SK-N-SH treated with all-trans-retinoic acid at 6 μM for 48 hours (cell line): Measurements from ENCODE around the gene SORCS3.

Experiments used
- ARNTL ChIP-seq: fragments of 450-650 bp; formaldehyde crosslinking; IDR thresholded peaks from 2 replicates; pipeline ENCODE4 v1.5.0; 2020; ENCODE audit warnings: low read depth, mild to moderate bottlenecking, moderate library complexity, borderline replicate concordance
- CREB5 ChIP-seq: fragments of 250-450 bp; sonication (Bioruptor Pico); IDR thresholded peaks from 2 replicates; pipeline ENCODE4 v1.5.1; 2020; ENCODE audit warnings: low read depth, mild to moderate bottlenecking, moderate library complexity
- CSDC2 ChIP-seq: fragments of 250-450 bp; sonication (Bioruptor Pico); IDR thresholded peaks from 2 replicates; pipeline ENCODE4 v1.5.0; 2020; ENCODE audit warnings: mild to moderate bottlenecking, moderate library complexity
- ESRRG ChIP-seq: fragments of 250-450 bp; sonication (Bioruptor Pico); IDR thresholded peaks from 2 replicates; pipeline ENCODE4 v1.6.1; 2021; ENCODE audit warnings: mild to moderate bottlenecking
- GLIS3 ChIP-seq: fragments of 250-450 bp; sonication (Bioruptor Pico); IDR thresholded peaks from 2 replicates; pipeline ENCODE4 v1.5.0; 2020; ENCODE audit warnings: mild to moderate bottlenecking, moderate library complexity
- PATZ1 ChIP-seq: fragments of 250-450 bp; sonication (Bioruptor Pico); IDR thresholded peaks from 2 replicates; pipeline ENCODE4 v1.8.0; 2020; ENCODE audit warnings: mild to moderate bottlenecking, moderate library complexity, borderline replicate concordance
- POU6F1 ChIP-seq: fragments of 250-450 bp; sonication (Bioruptor Pico); IDR thresholded peaks from 2 replicates; pipeline ENCODE4 v1.8.0; 2021; ENCODE audit warnings: low read depth, mild to moderate bottlenecking, moderate library complexity, borderline replicate concordance
- PPARA ChIP-seq: fragments of 250-450 bp; sonication (Bioruptor Pico); IDR thresholded peaks from 2 replicates; pipeline ENCODE4 v1.5.0; 2020; ENCODE audit warnings: mild to moderate bottlenecking, borderline replicate concordance
- RARB ChIP-seq: fragments of 250-450 bp; sonication (Bioruptor Pico); IDR thresholded peaks from 2 replicates; pipeline ENCODE4 v1.8.0; 2021; ENCODE audit warnings: mild to moderate bottlenecking, moderate library complexity
- SNAI2 ChIP-seq: fragments of 250-450 bp; sonication (Bioruptor Pico); IDR thresholded peaks from 2 replicates; pipeline ENCODE4 v1.5.0; 2020; ENCODE audit warnings: mild to moderate bottlenecking, moderate library complexity
- TOX ChIP-seq: fragments of 250-450 bp; sonication (Bioruptor Pico); IDR thresholded peaks from 2 replicates; pipeline ENCODE4 v1.8.0; 2021; ENCODE audit warnings: mild to moderate bottlenecking, moderate library complexity, borderline replicate concordance
- ZC3H10 ChIP-seq: fragments of 250-450 bp; sonication (Bioruptor Pico); IDR thresholded peaks from 2 replicates; pipeline ENCODE4 v1.5.1; 2021; ENCODE audit warnings: mild to moderate bottlenecking, moderate library complexity
- ZFP3 ChIP-seq: fragments of 250-450 bp; sonication (Bioruptor Pico); IDR thresholded peaks from 2 replicates; pipeline ENCODE4 v1.5.0; 2020; ENCODE audit warnings: mild to moderate bottlenecking, moderate library complexity
- ZFP30 ChIP-seq: fragments of 450-650 bp; formaldehyde crosslinking; IDR thresholded peaks from 2 replicates; pipeline ENCODE4 v1.5.0; 2022; ENCODE audit warnings: mild to moderate bottlenecking, moderate library complexity

GRCh38 chr10:105262666-105263065 lies 621.6 kb downstream of the SORCS3 start:
- TF ChIP-seq TOX (CRISPR knock-in tag), result no peak
- no peak for TF ChIP-seq ZC3H10 (CRISPR knock-in tag)
- no peak for TF ChIP-seq PATZ1 (CRISPR knock-in tag)
- no peak for TF ChIP-seq ZFP3 (CRISPR knock-in tag)
- TF ChIP-seq ARNTL (CRISPR knock-in tag), result no peak
- no peak for TF ChIP-seq ESRRG (CRISPR knock-in tag)
- TF ChIP-seq CSDC2 (CRISPR knock-in tag), result no peak
- TF ChIP-seq ZFP30 (CRISPR knock-in tag), result no peak
- TF ChIP-seq RARB, result no peak
- no peak for TF ChIP-seq POU6F1 (CRISPR knock-in tag)
- no peak for TF ChIP-seq GLIS3 (CRISPR knock-in tag)
- TF ChIP-seq CREB5 (CRISPR knock-in tag), result no peak
- no peak for TF ChIP-seq PPARA (CRISPR knock-in tag)
- no peak for TF ChIP-seq SNAI2 (CRISPR knock-in tag)
